CD4-positive, alpha-beta T cell treated with Interleukin-1 beta for 1 hour (primary cell): ENCODE data around the gene FRMD5.
A peak's percentile ranks its signal among the peaks of the same experiment; 100 is the strongest.
"Not testable (repeated sequence)": the region's sequence is repeated elsewhere in the genome, so short reads cannot be mapped to it uniquely, and the experiment has no call there.

Experiments
- DNase-seq, 2 donors: peaks; one replicate each; pipeline ENCODE4 v3.0.0-alpha.2; 2020 to 2022

FRMD5 gene

GRCh38 chr15:44029003-44029402 lies 166.1 kb downstream of the FRMD5 start:
- no peak for DNase-seq

- DNase-seq, result no peak
These were observed 166.7 kb downstream of the FRMD5 start for GRCh38 chr15:44028349-44028748.

- DNase-seq, result no peak
These were observed 170.9 kb downstream of the FRMD5 start for GRCh38 chr15:44024155-44024554.

- no peak for DNase-seq
These were observed 171.9 kb downstream of the FRMD5 start for GRCh38 chr15:44023176-44023575.

- no peak for DNase-seq
These were observed 176.9 kb downstream of the FRMD5 start for GRCh38 chr15:44018151-44018550.

GRCh38 chr15:44015545-44016305 lies 179.3 kb downstream of the FRMD5 start:
- DNase-seq, result no peak

- DNase-seq, result no peak
These were observed 183.7 kb downstream of the FRMD5 start for GRCh38 chr15:44011238-44011854.

GRCh38 chr15:44010089-44010488 lies 185.0 kb downstream of the FRMD5 start:
- no peak for DNase-seq

GRCh38 chr15:44009038-44009437 lies 186.0 kb downstream of the FRMD5 start:
- no peak for DNase-seq

GRCh38 chr15:44000248-44000647 lies 194.8 kb downstream of the FRMD5 start:
- DNase-seq, result not testable (repeated sequence)

GRCh38 chr15:43998607-43999006 lies 196.5 kb downstream of the FRMD5 start:
- DNase-seq, result no peak

- DNase-seq, result no peak
These were observed 203.9 kb downstream of the FRMD5 start for GRCh38 chr15:43991206-43991605.

- no peak for DNase-seq
These were observed 205.1 kb downstream of the FRMD5 start for GRCh38 chr15:43989938-43990337.

GRCh38 chr15:43988900-43989299 lies 206.2 kb downstream of the FRMD5 start:
- DNase-seq, result no peak

GRCh38 chr15:43987924-43988323 lies 207.1 kb downstream of the FRMD5 start:
- DNase-seq, result no peak

- no peak for DNase-seq
These were observed 208.9 kb downstream of the FRMD5 start for GRCh38 chr15:43985976-43986680.

- DNase-seq, result no peak
These were observed 213.5 kb downstream of the FRMD5 start for GRCh38 chr15:43981576-43981975.

GRCh38 chr15:43977072-43977884 lies 217.8 kb downstream of the FRMD5 start:
- peak; percentile 9 to 23 for DNase-seq

- no peak for DNase-seq
These were observed 219.3 kb downstream of the FRMD5 start for GRCh38 chr15:43975770-43976169.

- DNase-seq, result no peak
These were observed 219.7 kb downstream of the FRMD5 start for GRCh38 chr15:43975326-43975725.

GRCh38 chr15:43974852-43975251 lies 220.2 kb downstream of the FRMD5 start:
- DNase-seq, result no peak

GRCh38 chr15:43969802-43970375 lies 225.2 kb downstream of the FRMD5 start:
- no peak for DNase-seq

- DNase-seq, result no peak
These were observed 226.5 kb downstream of the FRMD5 start for GRCh38 chr15:43968551-43968950.
